ENCODE measurements around the gene SLC22A8.

Gene SLC22A8

GRCh38 chr11:62999649-63000048 lies 16.0 kb downstream of the SLC22A8 start:
- no peak overlapping the region for H2BK15ac ChIP-seq (ENCODE audit: low read depth, poor library complexity, severe bottlenecking)
- H3K9ac ChIP-seq (ENCODE audit: low read length) = no peak overlapping the region
- H3K18ac ChIP-seq (ENCODE audit: low read depth in 1 of 2, low read length in 2 of 2) = no peak overlapping the region
- H3K27ac ChIP-seq (ENCODE audit: low read length, poor library complexity, severe bottlenecking) = no peak overlapping the region
- peaks cover 16 to 40% of the 10 kb centered on the region in 2 experiments for H3K27me3 ChIP-seq (ENCODE audit: control insufficient read depth in 1 of 2, insufficient read depth in 1 of 2, low read length in 2 of 2)
- no peaks in the 10 kb centered on the region for H3K4me1 ChIP-seq (ENCODE audit: control insufficient read depth, insufficient read depth, low read depth, low read length)
- DNase-seq = no peak
- no peak overlapping the region for H3K14ac ChIP-seq (ENCODE audit: low read length in 2 of 2)
- H2AFZ ChIP-seq (ENCODE audit: low read depth, low read length) = no peak overlapping the region
- no peaks in the 10 kb centered on the region for H3K36me3 ChIP-seq (ENCODE audit: control insufficient read depth in 1 of 2, insufficient read depth in 2 of 2, low read depth in 1 of 2, low read length in 2 of 2)
- no peak overlapping the region for H2AK5ac ChIP-seq (ENCODE audit: low read length, severe bottlenecking)
- H2BK120ac ChIP-seq (ENCODE audit: low read depth, low read length) = no peak overlapping the region
- H3K4me3 ChIP-seq (ENCODE audit: insufficient read depth in 1 of 2, low read depth in 1 of 2, low read length in 2 of 2) = no peak overlapping the region
- H3K4me2 ChIP-seq (ENCODE audit: low read length, poor library complexity, severe bottlenecking) = no peak overlapping the region
- no peaks in the 10 kb centered on the region for H3K79me1 ChIP-seq (replicated peaks; ENCODE audit: low read length, poor library complexity, severe bottlenecking)
- H3K9me3 ChIP-seq (ENCODE audit: control insufficient read depth, low read length) = no peaks in the 10 kb centered on the region
- 79% methylated on average over 5 of the region's 7 CpGs for WGBS
- no peak overlapping the region for H3K23ac ChIP-seq (ENCODE audit: low read length in 2 of 2)
- H2BK5ac ChIP-seq (ENCODE audit: low read depth, low read length, poor library complexity, severe bottlenecking) = no peak overlapping the region
- H4K91ac ChIP-seq (ENCODE audit: low read length) = no peak overlapping the region
- no peak overlapping the region for H2BK12ac ChIP-seq (ENCODE audit: low read length in 2 of 2)
- H3K4ac ChIP-seq (ENCODE audit: low read depth in 1 of 2, low read length in 2 of 2) = no peak overlapping the region
- H4K8ac ChIP-seq (ENCODE audit: low read length) = no peak overlapping the region

DNA sequence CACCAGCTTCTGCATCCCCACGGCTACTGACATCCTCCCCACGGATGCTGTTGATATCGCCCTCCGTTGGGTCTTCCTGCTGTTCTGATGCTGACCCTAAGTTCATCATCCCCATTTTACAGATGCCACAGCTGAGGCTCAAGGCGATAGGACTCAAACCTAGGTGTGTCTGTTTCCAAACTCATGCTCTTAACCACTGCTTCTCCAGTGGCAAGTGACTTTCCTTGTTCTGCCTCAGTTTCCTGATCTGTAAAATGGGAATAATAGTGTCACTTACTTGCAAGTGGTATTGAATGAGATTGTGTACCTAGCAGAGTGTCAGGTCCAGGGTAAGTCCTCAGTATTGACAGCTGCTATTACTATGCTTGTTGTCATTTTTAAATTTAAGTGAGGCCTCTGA lies 16.5 kb downstream of the SLC22A8 start:
- no peak overlapping the region for H3K23ac ChIP-seq (ENCODE audit: low read length in 2 of 2)
- H3K36me3 ChIP-seq (ENCODE audit: control insufficient read depth in 1 of 2, insufficient read depth in 2 of 2, low read depth in 1 of 2, low read length in 2 of 2) = no peaks in the 10 kb centered on the region
- no peak overlapping the region for H4K91ac ChIP-seq (ENCODE audit: low read length)
- H3K14ac ChIP-seq (ENCODE audit: low read length in 2 of 2) = no peak overlapping the region
- no peaks in the 10 kb centered on the region for H3K79me1 ChIP-seq (replicated peaks; ENCODE audit: low read length, poor library complexity, severe bottlenecking)
- H2AK5ac ChIP-seq (ENCODE audit: low read length, severe bottlenecking) = no peak overlapping the region
- H2BK120ac ChIP-seq (ENCODE audit: low read depth, low read length) = no peak overlapping the region
- no peak overlapping the region for H3K4me3 ChIP-seq (ENCODE audit: insufficient read depth in 1 of 2, low read depth in 1 of 2, low read length in 2 of 2)
- H2BK15ac ChIP-seq (ENCODE audit: low read depth, poor library complexity, severe bottlenecking) = no peak overlapping the region
- no peak for DNase-seq
- H3K27me3 ChIP-seq (ENCODE audit: control insufficient read depth in 1 of 2, insufficient read depth in 1 of 2, low read length in 2 of 2) = peaks cover 16 to 40% of the 10 kb centered on the region in 2 experiments
- H3K4ac ChIP-seq (ENCODE audit: low read depth in 1 of 2, low read length in 2 of 2) = no peak overlapping the region
- no peaks in the 10 kb centered on the region for H3K9me3 ChIP-seq (ENCODE audit: control insufficient read depth, low read length)
- H2BK5ac ChIP-seq (ENCODE audit: low read depth, low read length, poor library complexity, severe bottlenecking) = no peak overlapping the region
- H3K9ac ChIP-seq (ENCODE audit: low read length) = no peak overlapping the region
- no peak overlapping the region for H3K4me2 ChIP-seq (ENCODE audit: low read length, poor library complexity, severe bottlenecking)
- no peak overlapping the region for H2BK12ac ChIP-seq (ENCODE audit: low read length in 2 of 2)
- WGBS = 89% methylated on average over 5 of the region's 5 CpGs
- H3K4me1 ChIP-seq (ENCODE audit: control insufficient read depth, insufficient read depth, low read depth, low read length) = no peaks in the 10 kb centered on the region
- no peak overlapping the region for H3K18ac ChIP-seq (ENCODE audit: low read depth in 1 of 2, low read length in 2 of 2)
- no peak overlapping the region for H3K27ac ChIP-seq (ENCODE audit: low read length, poor library complexity, severe bottlenecking)
- H4K8ac ChIP-seq (ENCODE audit: low read length) = no peak overlapping the region
- H2AFZ ChIP-seq (ENCODE audit: low read depth, low read length) = no peak overlapping the region

- H3K9me3 ChIP-seq (ENCODE audit: control insufficient read depth, low read length) = no peaks in the 10 kb centered on the region
- H2AFZ ChIP-seq (ENCODE audit: low read depth, low read length) = no peak overlapping the region
- H4K91ac ChIP-seq (ENCODE audit: low read length) = no peak overlapping the region
- H3K23ac ChIP-seq (ENCODE audit: low read length in 2 of 2) = no peak overlapping the region
- no peak overlapping the region for H4K8ac ChIP-seq (ENCODE audit: low read length)
- no peak overlapping the region for H2BK5ac ChIP-seq (ENCODE audit: low read depth, low read length, poor library complexity, severe bottlenecking)
- DNase-seq = no peak
- no peak overlapping the region for H3K14ac ChIP-seq (ENCODE audit: low read length in 2 of 2)
- H2BK15ac ChIP-seq (ENCODE audit: low read depth, poor library complexity, severe bottlenecking) = no peak overlapping the region
- H2BK12ac ChIP-seq (ENCODE audit: low read length in 2 of 2) = no peak overlapping the region
- no peak overlapping the region for H3K9ac ChIP-seq (ENCODE audit: low read length)
- H3K4me3 ChIP-seq (ENCODE audit: insufficient read depth in 1 of 2, low read depth in 1 of 2, low read length in 2 of 2) = no peak overlapping the region
- peaks cover 20 to 51% of the 10 kb centered on the region in 2 experiments for H3K27me3 ChIP-seq (ENCODE audit: control insufficient read depth in 1 of 2, insufficient read depth in 1 of 2, low read length in 2 of 2)
- no peak overlapping the region for H3K27ac ChIP-seq (ENCODE audit: low read length, poor library complexity, severe bottlenecking)
- no peak overlapping the region for H2AK5ac ChIP-seq (ENCODE audit: low read length, severe bottlenecking)
- H2BK120ac ChIP-seq (ENCODE audit: low read depth, low read length) = no peak overlapping the region
- no peak overlapping the region for H3K4me2 ChIP-seq (ENCODE audit: low read length, poor library complexity, severe bottlenecking)
- no peak overlapping the region for H3K4ac ChIP-seq (ENCODE audit: low read depth in 1 of 2, low read length in 2 of 2)
- no peak overlapping the region for H3K18ac ChIP-seq (ENCODE audit: low read depth in 1 of 2, low read length in 2 of 2)
- H3K79me1 ChIP-seq (replicated peaks; ENCODE audit: low read length, poor library complexity, severe bottlenecking) = no peaks in the 10 kb centered on the region
- WGBS = 33% methylated on average over 1 of the region's 1 CpG
- no peaks in the 10 kb centered on the region for H3K36me3 ChIP-seq (ENCODE audit: control insufficient read depth in 1 of 2, insufficient read depth in 2 of 2, low read depth in 1 of 2, low read length in 2 of 2)
- no peaks in the 10 kb centered on the region for H3K4me1 ChIP-seq (ENCODE audit: control insufficient read depth, insufficient read depth, low read depth, low read length)
Measured at GRCh38 chr11:62996271-62996670, 19.4 kb downstream of the SLC22A8 start.

DNA sequence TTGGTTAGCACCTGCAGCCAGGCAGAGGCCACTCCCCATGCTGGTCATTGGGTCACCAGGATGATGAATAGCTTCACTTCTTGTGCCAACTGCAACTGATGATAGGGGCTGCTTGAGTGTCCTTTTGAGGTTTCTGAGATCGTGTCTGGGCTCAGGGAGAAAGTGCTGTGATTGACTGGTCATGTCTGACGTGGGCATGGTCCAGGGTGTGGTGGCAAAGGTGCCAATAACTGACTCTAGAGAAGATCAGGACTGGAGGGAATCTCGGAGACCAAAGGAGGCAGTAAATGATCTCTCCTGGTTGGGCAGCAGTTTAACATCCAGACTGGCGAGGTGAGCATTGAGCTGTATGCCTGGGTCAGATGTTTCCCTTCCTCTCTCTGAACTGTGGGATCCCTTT lies 20.9 kb downstream of the SLC22A8 start:
- Histone ChIP-seq H4K8ac (ENCODE audit: low read length) (no peak overlapping the region), H2BK12ac (ENCODE audit: low read length in 2 of 2) (no peak overlapping the region), H2BK5ac (ENCODE audit: low read depth, low read length, poor library complexity, severe bottlenecking) (no peak overlapping the region), H3K4me3 (ENCODE audit: insufficient read depth in 1 of 2, low read depth in 1 of 2, low read length in 2 of 2) (no peak overlapping the region), H2BK120ac (ENCODE audit: low read depth, low read length) (no peak overlapping the region), H3K27ac (ENCODE audit: low read length, poor library complexity, severe bottlenecking) (no peak overlapping the region), H2BK15ac (ENCODE audit: low read depth, poor library complexity, severe bottlenecking) (no peak overlapping the region), H3K4ac (ENCODE audit: low read depth in 1 of 2, low read length in 2 of 2) (no peak overlapping the region), H4K91ac (ENCODE audit: low read length) (no peak overlapping the region), H2AK5ac (ENCODE audit: low read length, severe bottlenecking) (no peak overlapping the region), H2AFZ (ENCODE audit: low read depth, low read length) (no peak overlapping the region), H3K4me2 (ENCODE audit: low read length, poor library complexity, severe bottlenecking) (no peak overlapping the region), H3K9ac (ENCODE audit: low read length) (no peak overlapping the region), H3K18ac (ENCODE audit: low read depth in 1 of 2, low read length in 2 of 2) (no peak overlapping the region), H3K23ac (ENCODE audit: low read length in 2 of 2) (no peak overlapping the region), H3K36me3 (ENCODE audit: control insufficient read depth in 1 of 2, insufficient read depth in 2 of 2, low read depth in 1 of 2, low read length in 2 of 2) (no peaks in the 10 kb centered on the region), H3K4me1 (ENCODE audit: control insufficient read depth, insufficient read depth, low read depth, low read length) (no peaks in the 10 kb centered on the region), H3K79me1 (replicated peaks; ENCODE audit: low read length, poor library complexity, severe bottlenecking) (no peaks in the 10 kb centered on the region), H3K9me3 (ENCODE audit: control insufficient read depth, low read length) (no peaks in the 10 kb centered on the region), H3K27me3 (ENCODE audit: control insufficient read depth in 1 of 2, insufficient read depth in 1 of 2, low read length in 2 of 2) (peaks cover 14 to 57% of the 10 kb centered on the region in 2 experiments), H3K14ac (ENCODE audit: low read length in 2 of 2) (no peak overlapping the region)
- WGBS = 49% methylated on average over 4 of the region's 4 CpGs
- no peak for DNase-seq
